GM12891 (cell line): ENCODE data around the gene PKNOX2.

ENCODE experiments used
- PAX5 ChIP-seq: IDR thresholded peaks from 2 replicates; pipeline ENCODE4 v1.6.1; 2011; ENCODE audit warnings: low read length, moderate library complexity, mild to moderate bottlenecking; ENCODE audit not compliant: insufficient read depth, severe bottlenecking
- POLR2A ChIP-seq: IDR thresholded peaks from 2 replicates; pipeline ENCODE4 v1.6.1; 2011; ENCODE audit warnings: low read depth, low read length, control low read depth
- POLR2AphosphoS5 ChIP-seq: IDR thresholded peaks from 2 replicates; pipeline ENCODE4 v1.6.1; 2011; ENCODE audit warnings: low read depth, low read length, control low read depth
- POU2F2 ChIP-seq: IDR thresholded peaks from 2 replicates; pipeline ENCODE4 v1.6.1; 2011; ENCODE audit warnings: low read depth, mild to moderate bottlenecking, control low read depth, low read length, moderate library complexity
- SPI1 ChIP-seq: IDR thresholded peaks from 2 replicates; pipeline ENCODE4 v1.6.1; 2011; ENCODE audit warnings: low read depth, low read length, control low read depth
- TAF1 ChIP-seq: IDR thresholded peaks from 2 replicates; pipeline ENCODE4 v1.6.1; 2011; ENCODE audit warnings: low read depth, low read length, control low read depth

DNA sequence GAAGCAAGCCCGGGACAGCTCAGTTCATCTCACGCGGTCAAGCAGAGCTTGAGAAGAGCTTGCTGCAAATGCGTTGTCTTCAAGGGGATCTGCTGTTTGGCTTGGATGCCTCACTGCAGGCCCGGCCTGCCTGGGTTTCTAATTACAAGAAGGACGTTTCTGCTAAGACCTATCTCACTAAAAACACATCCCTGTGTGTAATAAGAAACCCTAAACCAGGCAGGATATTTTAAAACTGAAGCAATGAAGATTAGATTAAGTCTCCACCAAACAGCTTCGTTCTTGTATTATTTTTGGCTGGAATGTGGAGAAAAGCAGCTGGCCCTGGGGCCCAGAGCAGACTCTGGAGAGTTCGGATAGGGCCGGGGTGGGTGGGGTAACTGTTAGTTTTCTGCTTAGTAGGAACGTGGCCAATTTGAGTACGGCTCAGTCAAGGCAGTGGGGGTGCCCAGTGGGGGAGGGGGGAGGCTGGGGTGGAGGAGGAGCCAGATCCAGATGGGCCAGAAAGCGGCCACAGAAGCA is 6.0 kb downstream of the PKNOX2 start:
- TF ChIP-seq POLR2A = no peak
- no peak for TF ChIP-seq SPI1
- TF ChIP-seq TAF1 = no peak
- no peak for TF ChIP-seq POLR2AphosphoS5
- TF ChIP-seq POU2F2 = no peak
- TF ChIP-seq PAX5 = no peak
